ENCODE measurements around the gene SLC12A5.

The SLC12A5 gene

DNA sequence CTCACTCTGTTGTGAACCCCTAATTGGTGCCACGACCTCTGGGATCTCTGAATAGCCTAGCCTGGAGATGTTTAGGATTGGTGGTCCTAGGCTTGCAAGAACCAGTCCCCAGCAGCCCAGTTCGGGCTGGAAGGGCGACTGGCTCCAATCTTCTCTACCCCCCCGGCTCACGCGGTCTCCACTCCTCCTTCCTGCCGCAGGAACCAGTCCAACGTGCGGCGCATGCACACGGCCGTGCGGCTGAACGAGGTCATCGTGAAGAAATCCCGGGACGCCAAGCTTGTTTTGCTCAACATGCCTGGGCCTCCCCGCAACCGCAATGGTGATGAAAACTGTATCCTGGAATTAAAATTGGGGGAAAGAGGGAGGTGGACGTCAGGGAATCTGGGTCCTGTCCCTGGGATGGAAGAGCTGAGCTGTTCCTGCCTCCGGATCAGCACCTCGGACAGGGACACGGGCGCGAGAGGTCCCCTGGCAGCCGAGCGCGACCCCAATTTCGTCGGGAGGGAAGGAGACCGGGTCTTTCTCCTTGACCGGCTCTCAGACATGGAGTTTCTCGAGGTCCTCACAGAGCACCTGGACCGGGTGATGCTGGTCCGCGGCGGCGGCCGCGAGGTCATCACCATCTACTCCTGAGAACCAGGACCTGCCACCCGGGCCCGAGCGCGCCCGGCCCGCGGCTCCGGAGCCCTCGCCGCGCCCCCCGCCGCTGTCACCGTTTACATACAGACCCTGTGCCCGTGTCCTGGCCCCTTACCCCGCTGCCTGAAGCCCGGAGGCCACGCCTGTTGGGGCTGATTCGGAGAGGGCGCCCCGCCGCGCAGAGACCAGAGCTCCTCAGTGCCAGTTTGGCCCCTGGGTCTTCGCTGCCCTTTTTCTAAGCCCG lies 28.2 kb downstream of the SLC12A5 start:
- peak in 1 of 2 donors; percentile 23 for DNase-seq

GRCh38 chr20:46057856-46058598 lies 29.0 kb downstream of the SLC12A5 start:
- DNase-seq = no peak

DNA sequence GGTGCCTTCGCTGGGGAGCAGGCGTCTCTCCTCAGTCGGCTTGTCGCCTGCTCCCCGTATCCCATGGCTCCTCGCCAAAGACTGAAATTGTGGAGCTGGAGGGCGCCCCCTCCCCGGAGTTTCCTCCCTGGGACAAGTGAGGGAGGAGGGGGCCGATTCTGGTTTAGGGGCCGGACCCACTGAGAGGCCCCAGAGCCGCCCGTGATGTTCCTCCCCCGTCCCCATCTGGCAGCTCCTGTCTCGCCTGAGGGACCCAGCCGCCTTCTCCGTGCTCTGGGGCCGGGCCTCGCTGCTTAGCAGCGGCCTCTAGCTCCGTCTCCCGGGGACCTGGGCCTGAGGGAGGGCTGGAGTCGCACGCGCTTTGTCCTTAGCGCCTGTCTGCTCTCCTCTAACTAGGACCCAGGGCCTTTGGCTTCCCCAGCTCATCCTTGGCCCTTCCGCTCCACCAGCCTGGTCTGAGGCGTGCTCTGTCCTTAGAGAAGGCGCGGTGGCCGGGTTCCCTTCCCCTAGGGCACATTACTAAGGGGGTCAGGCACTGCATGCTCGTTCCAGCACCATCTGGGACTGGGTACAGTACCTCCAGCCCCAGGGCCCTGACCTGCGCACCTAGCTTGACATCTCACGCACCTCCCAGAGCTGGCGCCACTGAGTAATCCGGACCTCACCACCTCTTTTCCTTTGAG lies 29.7 kb downstream of the SLC12A5 start:
- no peak for DNase-seq

DNA sequence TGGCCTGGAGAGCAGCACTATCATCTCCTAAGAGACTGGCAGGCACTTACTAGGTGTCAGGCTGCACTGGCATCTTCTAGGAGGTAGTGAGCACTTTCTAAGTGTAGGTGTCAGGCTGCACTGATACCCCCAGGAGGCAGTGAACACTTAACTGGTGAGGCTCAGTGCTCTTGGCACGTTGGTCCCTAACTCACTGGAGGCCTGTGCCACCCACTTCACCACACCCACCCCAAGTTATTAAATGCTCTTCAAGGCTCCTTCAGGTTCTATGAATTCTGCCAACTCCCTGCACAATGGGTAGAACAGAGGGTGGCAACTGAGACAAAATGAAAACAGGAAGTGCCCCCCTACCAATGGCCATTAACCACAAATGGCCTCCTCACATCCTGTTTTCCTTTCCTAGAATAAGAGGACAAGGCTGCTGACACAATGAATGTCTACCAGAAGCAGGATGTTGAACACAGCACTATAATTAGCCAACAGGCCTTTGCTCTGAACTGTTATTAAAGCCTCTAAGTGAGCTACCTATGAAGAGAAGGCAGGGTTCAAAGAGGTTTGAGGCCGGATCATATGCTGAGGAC lies 31.4 kb downstream of the SLC12A5 start:
- DNase-seq = no peak

GRCh38 chr20:46060975-46061374 lies 32.0 kb downstream of the SLC12A5 start:
- DNase-seq = no peak

GRCh38 chr20:46062151-46062550 lies 33.1 kb downstream of the SLC12A5 start:
- DNase-seq = no peak

GRCh38 chr20:46062621-46063020 lies 33.6 kb downstream of the SLC12A5 start:
- no peak for DNase-seq

DNA sequence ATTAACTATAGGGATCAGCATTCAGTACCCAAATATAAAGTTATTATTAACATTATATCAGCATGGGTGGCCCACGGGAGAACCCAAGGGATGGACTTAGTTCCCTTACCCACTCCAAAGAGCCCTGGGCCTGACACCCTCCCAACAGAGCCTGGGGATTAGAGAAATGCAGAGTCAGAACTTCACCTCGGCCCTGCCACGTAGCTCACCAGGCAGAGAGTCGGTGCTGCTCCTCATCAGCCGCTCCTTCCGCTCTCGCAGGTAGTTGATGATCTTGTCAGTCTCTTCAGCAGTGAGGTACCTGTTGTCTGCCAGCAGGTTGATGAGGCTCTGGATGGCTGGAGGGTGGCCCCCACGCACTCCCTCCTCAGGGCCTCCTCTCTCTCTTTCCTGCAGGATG lies 34.1 kb downstream of the SLC12A5 start:
- no peak for DNase-seq

DNA sequence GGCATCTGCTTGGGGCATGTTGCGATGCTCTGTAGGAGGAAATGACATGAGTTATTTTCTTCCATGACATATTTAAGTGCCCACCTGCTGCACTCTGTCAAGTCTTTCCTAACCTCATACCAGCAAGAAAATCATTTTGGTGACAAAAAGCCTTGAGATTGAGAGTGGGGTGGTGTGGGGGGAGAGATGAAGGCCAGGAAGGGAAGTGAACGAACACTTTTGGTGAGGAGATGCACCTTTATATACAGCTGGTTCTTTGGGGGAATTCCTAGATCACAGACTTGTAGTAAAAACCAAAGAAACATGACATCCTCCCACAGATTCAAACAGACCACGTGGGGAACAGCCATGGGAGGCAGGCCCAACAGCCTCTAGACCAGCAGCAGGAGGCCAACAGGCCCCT lies 34.6 kb downstream of the SLC12A5 start:
- no peak for DNase-seq

- DNase-seq = no peak
These were observed 36.0 kb downstream of the SLC12A5 start for GRCh38 chr20:46065006-46065405.

GRCh38 chr20:46065691-46066090 lies 36.7 kb downstream of the SLC12A5 start:
- DNase-seq = no peak

GRCh38 chr20:46070215-46070900 lies 41.3 kb downstream of the SLC12A5 start:
- DNase-seq = no peak

- DNase-seq = no peak
These were observed 42.6 kb downstream of the SLC12A5 start for GRCh38 chr20:46071573-46071972.

DNA sequence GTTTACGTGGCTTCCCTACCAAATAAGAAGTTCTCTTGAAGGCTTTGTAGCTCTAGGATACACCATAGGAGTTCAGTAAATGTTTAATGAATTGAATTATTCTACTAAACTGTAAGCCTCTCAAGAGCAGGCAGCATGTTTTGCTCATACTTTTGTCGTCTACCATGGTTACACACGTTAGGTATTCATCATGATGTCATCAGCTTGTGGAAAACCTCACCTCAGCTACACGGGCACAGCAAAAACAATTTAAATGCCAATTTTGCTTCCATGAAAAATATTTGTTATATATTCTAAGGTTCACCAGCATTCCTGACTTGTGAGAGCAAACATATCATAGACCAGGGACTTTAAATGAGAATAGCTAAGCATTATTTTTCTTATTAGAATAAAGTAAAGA lies 44.0 kb downstream of the SLC12A5 start:
- DNase-seq = no peak

DNA sequence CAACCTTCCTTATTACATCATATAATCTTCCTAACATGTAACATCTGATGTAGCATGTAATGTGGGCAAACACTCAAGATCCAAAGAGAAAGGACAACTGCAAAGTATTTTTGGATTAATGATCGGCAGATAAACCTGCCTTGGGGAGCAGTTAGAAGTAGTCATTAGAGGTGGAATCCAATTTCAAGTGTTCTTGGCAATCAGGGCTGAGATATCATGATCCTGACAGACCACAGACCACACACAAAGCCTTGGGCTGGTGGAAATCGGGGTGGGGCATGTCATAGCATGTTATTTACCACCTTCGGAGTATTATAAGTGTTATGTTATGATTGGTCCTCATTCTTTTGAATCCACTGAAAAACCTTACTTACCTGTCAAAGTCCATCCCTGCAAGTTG lies 44.4 kb downstream of the SLC12A5 start:
- no peak for DNase-seq

DNA sequence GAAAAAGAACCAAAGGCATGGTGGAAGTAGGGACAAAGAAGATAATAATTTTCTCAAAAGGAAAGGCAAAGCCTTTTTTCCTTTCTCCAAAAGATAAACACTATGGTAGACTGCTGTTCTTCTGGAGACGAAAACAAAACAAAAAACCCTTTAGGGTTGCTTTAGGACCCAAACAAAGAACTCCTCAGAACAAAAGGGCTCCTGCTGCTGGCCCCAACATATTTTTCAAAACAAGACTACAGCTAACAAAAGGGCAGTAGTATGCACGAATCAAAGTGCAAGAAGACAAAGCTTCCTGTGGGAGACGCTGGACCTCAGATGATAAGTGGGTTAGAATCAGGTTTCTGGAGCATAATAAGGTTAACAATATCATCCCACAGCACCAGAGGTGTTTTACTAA lies 45.0 kb downstream of the SLC12A5 start:
- no peak for DNase-seq

- DNase-seq = no peak
These were observed 47.8 kb downstream of the SLC12A5 start for GRCh38 chr20:46076806-46077205.

DNA sequence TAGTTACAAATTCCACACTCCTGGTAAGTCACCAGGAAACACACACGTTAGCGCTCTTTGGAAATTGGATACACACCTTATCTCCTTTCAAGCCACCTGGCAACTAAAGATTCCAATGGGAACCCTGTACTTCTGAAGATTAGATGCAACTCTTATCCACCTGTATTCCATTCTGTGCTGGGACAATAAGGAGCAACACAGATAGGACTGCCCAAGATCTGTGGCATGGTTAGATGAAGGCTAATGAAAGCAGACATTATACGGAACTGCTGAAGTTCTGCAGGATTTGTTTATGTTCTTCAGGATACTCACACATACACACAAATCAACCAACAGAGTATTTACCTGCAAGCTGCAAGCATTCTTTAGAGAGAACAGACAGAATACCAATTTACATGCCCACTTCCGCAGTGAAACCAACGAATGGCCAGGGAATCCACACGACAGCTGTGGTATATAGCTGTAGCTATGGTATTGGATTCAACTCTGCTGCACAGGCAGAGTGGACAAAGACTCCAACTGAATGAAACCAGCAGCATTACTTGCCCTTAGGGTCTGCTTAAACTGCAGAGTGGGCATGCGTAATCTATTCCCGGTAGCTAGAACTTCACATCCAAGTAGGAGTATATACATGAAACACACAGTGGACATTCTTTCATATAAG lies 48.8 kb downstream of the SLC12A5 start:
- no peak for DNase-seq

DNA sequence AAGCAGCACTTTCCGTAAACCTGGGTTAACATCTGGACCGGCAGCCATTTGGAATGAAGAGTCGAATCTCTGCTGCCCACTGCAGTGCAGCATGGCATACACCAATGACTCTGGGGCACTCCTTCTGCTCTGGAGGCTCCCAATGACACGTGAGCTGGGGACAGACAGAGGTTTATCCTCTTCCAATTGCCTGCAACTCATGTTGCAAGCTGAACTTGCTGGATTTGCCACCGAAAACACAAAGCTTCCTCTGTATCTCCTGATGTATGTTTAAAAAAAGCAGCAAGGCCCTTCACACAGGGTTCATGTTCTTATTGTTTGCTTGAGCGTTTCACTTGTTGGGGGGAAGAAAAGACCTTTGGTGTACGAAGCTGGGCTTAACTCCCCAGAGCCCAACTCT lies 49.9 kb downstream of the SLC12A5 start:
- DNase-seq = no peak

DNA sequence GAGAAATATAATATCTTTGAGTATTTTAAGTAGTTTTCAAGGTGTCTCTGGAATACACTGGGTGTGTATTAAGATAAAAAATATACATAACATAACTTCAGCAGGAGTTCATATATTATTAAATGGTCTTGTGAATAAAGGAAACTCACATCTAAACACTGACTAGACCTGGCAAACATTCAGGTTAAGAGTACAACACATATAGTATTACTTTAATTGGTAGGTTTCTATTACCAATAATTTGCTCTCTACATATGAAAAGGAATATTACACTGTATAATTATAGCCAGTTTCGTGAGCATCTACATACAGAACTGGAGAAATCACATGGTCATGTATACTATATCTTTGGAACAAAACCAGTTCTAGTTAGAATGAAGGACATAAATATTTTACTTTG lies 52.1 kb downstream of the SLC12A5 start:
- no peak for DNase-seq

- DNase-seq = no peak
These were observed 54.1 kb downstream of the SLC12A5 start for GRCh38 chr20:46083101-46083500.

DNA sequence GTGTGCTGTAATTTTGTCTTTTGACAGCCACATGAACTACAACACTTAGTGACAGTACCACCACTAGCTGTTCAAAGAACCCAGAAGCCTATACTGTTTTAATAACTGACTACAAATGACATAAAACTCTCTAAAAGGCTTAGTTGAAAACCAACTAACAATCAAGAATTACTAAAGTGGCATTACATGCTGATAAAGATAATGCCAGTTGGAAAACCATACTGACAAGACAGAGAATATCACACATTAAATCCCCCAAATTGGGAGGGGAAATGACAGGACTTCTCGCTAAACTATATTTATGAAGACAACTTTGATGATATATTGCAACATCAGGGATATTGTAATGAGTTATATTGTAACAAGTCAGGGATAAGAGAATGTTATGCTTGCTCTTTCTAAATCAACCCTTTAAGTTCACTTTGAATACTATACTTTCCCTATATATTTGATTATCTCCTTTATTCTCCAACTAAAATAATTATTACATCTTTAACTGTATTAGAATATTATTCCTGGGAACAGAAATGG lies 54.6 kb downstream of the SLC12A5 start:
- DNase-seq = no peak
